SK-N-MC (cell line): ENCODE measurements around the gene RIOX2.

Experiments used
- EZH2 ChIP-seq: fragments of 200-600 bp; sonication (generic); IDR thresholded peaks from one replicate; pipeline ENCODE4 v1.6.1; 2017; ENCODE audit warnings: antibody characterized with exemption
- FOXP2 ChIP-seq: optimal IDR thresholded peaks from 2 replicates; pipeline ENCODE3; 2011; ENCODE audit warnings: mild to moderate bottlenecking, moderate library complexity; ENCODE audit not compliant: insufficient read depth; ENCODE audit errors: extremely low read length, control extremely low read depth
- POLR2AphosphoS5 ChIP-seq: IDR thresholded peaks from 2 replicates; pipeline ENCODE4 v1.6.1; 2012; ENCODE audit warnings: mild to moderate bottlenecking, low read depth, low read length, borderline replicate concordance

GRCh38 chr3:97942801-97943546, 29.3 kb downstream of the RIOX2 start:
- TF ChIP-seq EZH2 (no peak), POLR2AphosphoS5 (no peak), FOXP2 (no peak)
